ENCODE results near the gene RASD1. TPM values are rescaled to one million over a fixed set of nuclear protein-coding genes. Genes with fewer than 3 reads are reported as not detected.

Gene RASD1
- total RNA-seq, 1 experiment from 2014 or later = 5.7 TPM

DNA sequence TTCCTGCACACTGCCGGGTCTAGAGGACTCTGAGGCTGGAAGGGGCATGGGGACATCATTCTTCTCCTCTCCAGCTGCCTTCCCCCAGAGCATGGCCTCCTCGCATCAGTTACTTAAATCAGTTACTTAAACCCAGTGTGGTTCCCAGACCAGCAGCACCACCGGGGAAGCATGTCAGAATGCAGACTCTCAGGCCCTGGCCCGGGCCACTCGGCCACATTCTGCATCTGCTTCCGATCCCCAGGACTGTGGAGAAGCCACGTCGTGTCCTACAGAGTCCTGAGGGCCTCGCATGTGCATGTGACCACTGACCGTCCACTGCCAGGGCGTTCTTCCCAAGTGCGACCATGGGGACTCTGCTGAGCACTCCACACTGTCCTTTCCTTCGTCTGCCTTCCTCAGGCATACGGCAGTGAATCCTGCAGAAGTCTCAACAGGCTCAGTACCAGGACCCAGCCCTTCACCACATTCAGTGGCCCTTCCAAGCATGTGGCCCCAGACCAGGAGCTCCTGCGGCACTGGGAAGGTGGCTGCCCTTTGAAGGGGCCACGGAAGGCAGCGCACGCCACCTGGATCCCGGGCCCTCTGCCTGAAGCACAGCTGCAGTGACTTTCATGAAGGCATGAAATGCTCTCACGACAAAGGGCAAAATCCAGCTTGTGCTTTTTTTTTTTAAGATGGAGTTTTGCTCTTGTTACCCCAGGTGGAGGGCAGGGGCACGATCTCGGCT is 46.9 kb upstream of the RASD1 start:
- H3K4me2 ChIP-seq (ENCODE audit: insufficient read depth, insufficient read length, low read length) = no peak overlapping the region

More for the DNA sequence above, 46.9 kb upstream of the RASD1 start:
- Mint-ChIP-seq H3K27ac (no peak overlapping the region), H3K4me1 (peaks cover 4 to 5% of the 10 kb centered on the region in 2 experiments; a peak in 3 of 4 replicates), H3K36me3 (ENCODE audit: insufficient read depth in 1 of 3, low read depth in 3 of 3) (no peaks in the 10 kb centered on the region; a peak in 1 of 7 replicates), H3K27me3 (ENCODE audit: low read depth) (no peaks in the 10 kb centered on the region; the same call in 1 of the 2 replicates), H3K9me3 (no peaks in the 10 kb centered on the region), H3K4me3 (no peak overlapping the region)
- Histone ChIP-seq H2BK20ac (ENCODE audit: low read depth, low read length, poor library complexity, severe bottlenecking) (no peak overlapping the region), H3K79me2 (ENCODE audit: insufficient read depth, low read length) (no peaks in the 10 kb centered on the region), H4K20me1 (ENCODE audit: control insufficient read depth, insufficient read depth, insufficient read length) (no peaks in the 10 kb centered on the region), H3K27ac (ENCODE audit: insufficient read length, low read depth, low read length) (no peak overlapping the region), H3K4me1 (ENCODE audit: insufficient read depth, low read length) (no peaks in the 10 kb centered on the region), H2BK120ac (ENCODE audit: low read depth, low read length, poor library complexity, severe bottlenecking) (no peak overlapping the region), H3K14ac (ENCODE audit: insufficient read depth, low read length) (no peak overlapping the region; the same call in 1 of the 2 replicates), H3K4ac (ENCODE audit: low read depth, low read length) (no peak overlapping the region), H3K9ac (ENCODE audit: extremely low read depth, insufficient read length, low read length) (no peak overlapping the region), H3T11ph (ENCODE audit: low read length) (no peak overlapping the region), H2BK5ac (ENCODE audit: insufficient read length, low read length) (no peak overlapping the region), H3K9me3 (ENCODE audit: control insufficient read depth, low read depth, low read length) (no peaks in the 10 kb centered on the region), H3K79me1 (ENCODE audit: insufficient read depth, low read depth, low read length, poor library complexity, severe bottlenecking) (no peaks in the 10 kb centered on the region), H4K91ac (ENCODE audit: insufficient read length, low read depth, low read length) (no peak overlapping the region), H3K23me2 (ENCODE audit: insufficient read length, low read depth, low read length, poor library complexity, severe bottlenecking) (no peaks in the 10 kb centered on the region), H3K18ac (ENCODE audit: insufficient read length, low read depth, low read length) (no peak overlapping the region), H3K56ac (ENCODE audit: insufficient read length, low read depth, low read length) (no peak overlapping the region), H2BK15ac (ENCODE audit: low read depth, low read length) (no peak overlapping the region), H2AFZ (ENCODE audit: low read length) (no peak overlapping the region), H4K5ac (ENCODE audit: insufficient read length, low read depth, low read length) (no peak overlapping the region), H3K23ac (ENCODE audit: insufficient read length, low read depth, low read length) (no peak overlapping the region), H2BK12ac (ENCODE audit: insufficient read length, low read depth, low read length) (no peak overlapping the region), H4K8ac (replicated peaks; ENCODE audit: insufficient read length, low read depth, low read length) (no peak overlapping the region), H3K27me3 (ENCODE audit: insufficient read depth, low read length) (no peaks in the 10 kb centered on the region), H2AK5ac (ENCODE audit: insufficient read length, low read length) (no peak overlapping the region)
- WGBS (ENCODE audit: extremely low coverage, insufficient read length, low lambda C conversion rate) = no CpG with 5 or more reads among the region's 22 CpGs
- DNase-seq = no peak
- no peak for TF ChIP-seq CTCF (conservative IDR thresholded peaks at IDR 0.05)
